Measurements from ENCODE around the gene SCN8A. TPM values are rescaled to one million over a fixed set of nuclear protein-coding genes. Genes with fewer than 3 reads are reported as not detected.

SCN8A gene
- total RNA-seq, 1 experiment from 2014 or later = 5.4 TPM

DNA sequence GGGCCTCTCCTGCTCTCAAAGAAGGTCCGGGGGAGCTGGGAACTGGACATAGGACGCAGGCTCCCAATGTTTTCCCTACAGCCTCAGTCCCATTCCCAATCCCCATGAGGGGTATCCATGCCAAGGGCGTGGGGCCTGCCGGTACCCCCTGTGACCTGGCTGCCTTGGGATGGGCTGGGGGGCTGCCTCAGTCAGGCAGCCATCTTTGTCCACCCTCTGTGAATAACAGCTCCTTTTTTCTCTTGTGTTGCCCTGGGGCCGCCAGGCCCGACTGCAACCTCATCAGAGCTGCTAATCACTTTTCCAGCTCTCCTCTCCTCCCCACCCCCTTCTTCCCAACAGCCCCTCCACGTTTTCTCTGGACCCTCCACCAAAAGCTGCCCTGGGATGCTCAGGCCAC is 246.3 kb downstream of the SCN8A start:
- no peak for DNase-seq
- intact Hi-C loops (cut with micrococcal nuclease; ENCODE audit: unreplicated experiment) = no loop called here
- Mint-ChIP-seq H3K36me3 (ENCODE audit: insufficient read depth, unreplicated experiment) (no peaks in the 10 kb centered on the region), H3K27me3 (ENCODE audit: unreplicated experiment) (peaks cover 71% of the 10 kb centered on the region), H3K4me1 (ENCODE audit: low read depth, unreplicated experiment) (no peaks in the 10 kb centered on the region), H3K9me3 (ENCODE audit: low read depth, unreplicated experiment) (no peaks in the 10 kb centered on the region), H3K27ac (ENCODE audit: unreplicated experiment) (no peak overlapping the region), H3K4me3 (ENCODE audit: low read depth, unreplicated experiment) (no peak overlapping the region)
- TF ChIP-seq, protein P1, sequence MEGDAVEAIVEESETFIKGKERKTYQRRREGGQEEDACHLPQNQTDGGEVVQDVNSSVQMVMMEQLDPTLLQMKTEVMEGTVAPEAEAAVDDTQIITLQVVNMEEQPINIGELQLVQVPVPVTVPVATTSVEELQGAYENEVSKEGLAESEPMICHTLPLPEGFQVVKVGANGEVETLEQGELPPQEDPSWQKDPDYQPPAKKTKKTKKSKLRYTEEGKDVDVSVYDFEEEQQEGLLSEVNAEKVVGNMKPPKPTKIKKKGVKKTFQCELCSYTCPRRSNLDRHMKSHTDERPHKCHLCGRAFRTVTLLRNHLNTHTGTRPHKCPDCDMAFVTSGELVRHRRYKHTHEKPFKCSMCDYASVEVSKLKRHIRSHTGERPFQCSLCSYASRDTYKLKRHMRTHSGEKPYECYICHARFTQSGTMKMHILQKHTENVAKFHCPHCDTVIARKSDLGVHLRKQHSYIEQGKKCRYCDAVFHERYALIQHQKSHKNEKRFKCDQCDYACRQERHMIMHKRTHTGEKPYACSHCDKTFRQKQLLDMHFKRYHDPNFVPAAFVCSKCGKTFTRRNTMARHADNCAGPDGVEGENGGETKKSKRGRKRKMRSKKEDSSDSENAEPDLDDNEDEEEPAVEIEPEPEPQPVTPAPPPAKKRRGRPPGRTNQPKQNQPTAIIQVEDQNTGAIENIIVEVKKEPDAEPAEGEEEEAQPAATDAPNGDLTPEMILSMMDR (IDR thresholded peaks at IDR 0.05; ENCODE audit: unreplicated experiment) = no peak
- CTCF ChIA-PET = no interaction called here
- no TSS peak for BruUV-seq (replicated peaks)

GRCh38 chr12:51838036-51838435 is 247.0 kb downstream of the SCN8A start:
- no peak for DNase-seq
- Mint-ChIP-seq H3K4me1 (ENCODE audit: low read depth, unreplicated experiment) (no peaks in the 10 kb centered on the region), H3K27ac (ENCODE audit: unreplicated experiment) (no peak overlapping the region), H3K36me3 (ENCODE audit: insufficient read depth, unreplicated experiment) (no peaks in the 10 kb centered on the region), H3K9me3 (ENCODE audit: low read depth, unreplicated experiment) (no peaks in the 10 kb centered on the region), H3K27me3 (ENCODE audit: unreplicated experiment) (peaks cover 71% of the 10 kb centered on the region), H3K4me3 (ENCODE audit: low read depth, unreplicated experiment) (no peak overlapping the region)
- BruUV-seq (replicated peaks) = no TSS peak
- intact Hi-C loops (cut with micrococcal nuclease; ENCODE audit: unreplicated experiment) = no loop called here
- TF ChIP-seq, protein P1 (IDR thresholded peaks at IDR 0.05; ENCODE audit: unreplicated experiment) = no peak
- CTCF ChIA-PET = no interaction called here

GRCh38 chr12:51838762-51839161 is 247.7 kb downstream of the SCN8A start:
- TF ChIP-seq, protein P1 (IDR thresholded peaks at IDR 0.05; ENCODE audit: unreplicated experiment) = no peak
- CTCF ChIA-PET = no interaction called here
- H3K4me3 Mint-ChIP-seq (ENCODE audit: low read depth, unreplicated experiment) = no peak overlapping the region
- no peaks in the 10 kb centered on the region for H3K4me1 Mint-ChIP-seq (ENCODE audit: low read depth, unreplicated experiment)
- H3K27ac Mint-ChIP-seq (ENCODE audit: unreplicated experiment) = no peak overlapping the region
- intact Hi-C loops (cut with micrococcal nuclease; ENCODE audit: unreplicated experiment) = no loop called here
- DNase-seq = no peak
- peaks cover 71% of the 10 kb centered on the region for H3K27me3 Mint-ChIP-seq (ENCODE audit: unreplicated experiment)
- H3K36me3 Mint-ChIP-seq (ENCODE audit: insufficient read depth, unreplicated experiment) = no peaks in the 10 kb centered on the region
- no peaks in the 10 kb centered on the region for H3K9me3 Mint-ChIP-seq (ENCODE audit: low read depth, unreplicated experiment)
- BruUV-seq (replicated peaks) = no TSS peak

GRCh38 chr12:51839310-51839947 is 248.4 kb downstream of the SCN8A start:
- TF ChIP-seq, protein P1 (IDR thresholded peaks at IDR 0.05; ENCODE audit: unreplicated experiment) = no peak
- H3K27me3 Mint-ChIP-seq (ENCODE audit: unreplicated experiment) = peaks cover 71% of the 10 kb centered on the region
- H3K4me3 Mint-ChIP-seq (ENCODE audit: low read depth, unreplicated experiment) = no peak overlapping the region
- no peak for DNase-seq
- no TSS peak for BruUV-seq (replicated peaks)
- CTCF ChIA-PET = no interaction called here
- intact Hi-C loops (cut with micrococcal nuclease; ENCODE audit: unreplicated experiment) = no loop called here
- H3K9me3 Mint-ChIP-seq (ENCODE audit: low read depth, unreplicated experiment) = no peaks in the 10 kb centered on the region
- no peaks in the 10 kb centered on the region for H3K36me3 Mint-ChIP-seq (ENCODE audit: insufficient read depth, unreplicated experiment)
- H3K4me1 Mint-ChIP-seq (ENCODE audit: low read depth, unreplicated experiment) = no peaks in the 10 kb centered on the region
- H3K27ac Mint-ChIP-seq (ENCODE audit: unreplicated experiment) = no peak overlapping the region
